ENCODE data around the gene GALK1. TPM values are rescaled to one million over a fixed set of nuclear protein-coding genes. Genes with fewer than 3 reads are reported as not detected.

GALK1 gene
- total and polyA plus RNA-seq, 2 of the 13 experiments (the other 11 are each of a cell fraction or from before 2014, with no cell fraction given): 59.9 to 93.6 TPM

DNA sequence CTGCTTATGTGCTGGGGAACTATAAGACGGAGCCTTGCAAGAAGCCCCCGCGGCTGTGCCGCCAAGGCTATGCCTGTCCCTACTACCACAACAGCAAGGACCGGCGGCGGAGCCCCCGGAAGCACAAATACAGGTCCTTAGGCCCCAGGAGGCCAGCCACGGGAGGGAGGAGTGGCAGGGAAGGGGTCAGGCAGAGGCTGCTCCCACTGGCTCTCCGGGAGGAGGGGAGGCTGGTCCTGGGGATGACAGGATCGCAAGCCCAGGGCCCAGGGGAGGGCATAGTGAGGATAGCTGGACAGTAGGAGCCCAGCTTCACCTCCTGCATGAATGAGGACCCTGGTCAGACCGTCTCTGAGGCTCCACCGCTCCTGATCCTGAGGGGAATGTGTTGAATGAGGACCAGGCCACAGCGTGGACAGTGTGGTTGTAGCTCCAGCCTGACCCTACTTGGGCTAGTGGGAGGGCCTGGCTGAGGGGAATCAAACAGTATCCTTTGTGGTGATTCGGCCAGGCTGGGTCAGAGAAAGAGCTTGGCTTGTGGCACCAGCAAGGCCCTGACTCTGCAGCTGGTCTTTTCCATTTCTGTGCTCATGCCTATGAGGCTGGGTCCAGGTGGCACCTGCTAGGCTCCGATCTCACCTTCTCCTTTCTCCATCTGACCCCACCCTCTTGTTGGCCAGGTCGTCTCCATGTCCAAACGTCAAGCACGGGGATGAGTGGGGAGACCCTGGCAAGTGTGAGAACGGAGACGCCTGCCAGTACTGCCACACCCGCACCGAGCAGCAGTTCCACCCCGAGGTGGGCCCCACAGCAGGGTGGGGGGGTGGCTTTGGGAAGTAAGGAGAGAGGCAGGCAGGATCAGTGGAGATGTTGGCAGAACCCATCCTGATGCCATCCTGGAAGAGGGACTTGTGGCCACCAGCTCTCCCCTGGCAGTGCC lies 48.4 kb upstream of the GALK1 start:
- TF ChIP-seq HIVEP1 (CRISPR knock-in tag; IDR thresholded peaks at IDR 0.05) (no peak), IRF2 (CRISPR knock-in tag; IDR thresholded peaks at IDR 0.05) (no peak), RBM22 (optimal IDR thresholded peaks at IDR 0.05; ENCODE audit: low read length) (peak; percentile 66), AGO2 (optimal IDR thresholded peaks at IDR 0.05; ENCODE audit: low read depth, low read length) (peak; percentile 38), THYN1 (CRISPR knock-in tag; IDR thresholded peaks at IDR 0.05; ENCODE audit: borderline replicate concordance, low read depth) (no peak), AKAP8 (CRISPR knock-in tag; IDR thresholded peaks at IDR 0.05) (0 out of 2 replicates have a peak, but pooled peaks have one; percentile 32), RFX3 (CRISPR knock-in tag; IDR thresholded peaks at IDR 0.05) (no peak), ZNF30 (CRISPR knock-in tag; IDR thresholded peaks at IDR 0.05) (no peak)
- TF ChIP-seq, protein P1, sequence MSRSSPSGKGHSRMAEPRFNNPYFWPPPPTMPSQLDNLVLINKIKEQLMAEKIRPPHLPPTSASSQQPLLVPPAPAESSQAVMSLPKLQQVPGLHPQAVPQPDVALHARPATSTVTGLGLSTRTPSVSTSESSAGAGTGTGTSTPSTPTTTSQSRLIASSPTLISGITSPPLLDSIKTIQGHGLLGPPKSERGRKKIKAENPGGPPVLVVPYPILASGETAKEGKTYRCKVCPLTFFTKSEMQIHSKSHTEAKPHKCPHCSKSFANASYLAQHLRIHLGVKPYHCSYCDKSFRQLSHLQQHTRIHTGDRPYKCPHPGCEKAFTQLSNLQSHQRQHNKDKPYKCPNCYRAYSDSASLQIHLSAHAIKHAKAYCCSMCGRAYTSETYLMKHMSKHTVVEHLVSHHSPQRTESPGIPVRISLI (CRISPR knock-in tag; IDR thresholded peaks at IDR 0.05; ENCODE audit: borderline replicate concordance): no peak
- TF ChIP-seq, protein P2, sequence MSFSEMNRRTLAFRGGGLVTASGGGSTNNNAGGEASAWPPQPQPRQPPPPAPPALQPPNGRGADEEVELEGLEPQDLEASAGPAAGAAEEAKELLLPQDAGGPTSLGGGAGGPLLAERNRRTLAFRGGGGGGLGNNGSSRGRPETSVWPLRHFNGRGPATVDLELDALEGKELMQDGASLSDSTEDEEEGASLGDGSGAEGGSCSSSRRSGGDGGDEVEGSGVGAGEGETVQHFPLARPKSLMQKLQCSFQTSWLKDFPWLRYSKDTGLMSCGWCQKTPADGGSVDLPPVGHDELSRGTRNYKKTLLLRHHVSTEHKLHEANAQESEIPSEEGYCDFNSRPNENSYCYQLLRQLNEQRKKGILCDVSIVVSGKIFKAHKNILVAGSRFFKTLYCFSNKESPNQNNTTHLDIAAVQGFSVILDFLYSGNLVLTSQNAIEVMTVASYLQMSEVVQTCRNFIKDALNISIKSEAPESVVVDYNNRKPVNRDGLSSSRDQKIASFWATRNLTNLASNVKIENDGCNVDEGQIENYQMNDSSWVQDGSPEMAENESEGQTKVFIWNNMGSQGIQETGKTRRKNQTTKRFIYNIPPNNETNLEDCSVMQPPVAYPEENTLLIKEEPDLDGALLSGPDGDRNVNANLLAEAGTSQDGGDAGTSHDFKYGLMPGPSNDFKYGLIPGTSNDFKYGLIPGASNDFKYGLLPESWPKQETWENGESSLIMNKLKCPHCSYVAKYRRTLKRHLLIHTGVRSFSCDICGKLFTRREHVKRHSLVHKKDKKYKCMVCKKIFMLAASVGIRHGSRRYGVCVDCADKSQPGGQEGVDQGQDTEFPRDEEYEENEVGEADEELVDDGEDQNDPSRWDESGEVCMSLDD (CRISPR knock-in tag; IDR thresholded peaks at IDR 0.05; ENCODE audit: borderline replicate concordance): no peak
- TF ChIP-seq, protein P3, sequence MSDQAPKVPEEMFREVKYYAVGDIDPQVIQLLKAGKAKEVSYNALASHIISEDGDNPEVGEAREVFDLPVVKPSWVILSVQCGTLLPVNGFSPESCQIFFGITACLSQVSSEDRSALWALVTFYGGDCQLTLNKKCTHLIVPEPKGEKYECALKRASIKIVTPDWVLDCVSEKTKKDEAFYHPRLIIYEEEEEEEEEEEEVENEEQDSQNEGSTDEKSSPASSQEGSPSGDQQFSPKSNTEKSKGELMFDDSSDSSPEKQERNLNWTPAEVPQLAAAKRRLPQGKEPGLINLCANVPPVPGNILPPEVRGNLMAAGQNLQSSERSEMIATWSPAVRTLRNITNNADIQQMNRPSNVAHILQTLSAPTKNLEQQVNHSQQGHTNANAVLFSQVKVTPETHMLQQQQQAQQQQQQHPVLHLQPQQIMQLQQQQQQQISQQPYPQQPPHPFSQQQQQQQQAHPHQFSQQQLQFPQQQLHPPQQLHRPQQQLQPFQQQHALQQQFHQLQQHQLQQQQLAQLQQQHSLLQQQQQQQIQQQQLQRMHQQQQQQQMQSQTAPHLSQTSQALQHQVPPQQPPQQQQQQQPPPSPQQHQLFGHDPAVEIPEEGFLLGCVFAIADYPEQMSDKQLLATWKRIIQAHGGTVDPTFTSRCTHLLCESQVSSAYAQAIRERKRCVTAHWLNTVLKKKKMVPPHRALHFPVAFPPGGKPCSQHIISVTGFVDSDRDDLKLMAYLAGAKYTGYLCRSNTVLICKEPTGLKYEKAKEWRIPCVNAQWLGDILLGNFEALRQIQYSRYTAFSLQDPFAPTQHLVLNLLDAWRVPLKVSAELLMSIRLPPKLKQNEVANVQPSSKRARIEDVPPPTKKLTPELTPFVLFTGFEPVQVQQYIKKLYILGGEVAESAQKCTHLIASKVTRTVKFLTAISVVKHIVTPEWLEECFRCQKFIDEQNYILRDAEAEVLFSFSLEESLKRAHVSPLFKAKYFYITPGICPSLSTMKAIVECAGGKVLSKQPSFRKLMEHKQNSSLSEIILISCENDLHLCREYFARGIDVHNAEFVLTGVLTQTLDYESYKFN (CRISPR knock-in tag; conservative IDR thresholded peaks at IDR 0.05): no peak
- TF ChIP-seq, protein P4, sequence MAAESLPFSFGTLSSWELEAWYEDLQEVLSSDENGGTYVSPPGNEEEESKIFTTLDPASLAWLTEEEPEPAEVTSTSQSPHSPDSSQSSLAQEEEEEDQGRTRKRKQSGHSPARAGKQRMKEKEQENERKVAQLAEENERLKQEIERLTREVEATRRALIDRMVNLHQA (CRISPR knock-in tag; IDR thresholded peaks at IDR 0.05): no peak
- Histone ChIP-seq H3K27ac (ENCODE audit: extremely low read length, insufficient read depth, low read length) (no peak overlapping the region), H3K36me3 (replicated peaks in 1 of 2; ENCODE audit: control insufficient read depth in 1 of 2, insufficient read depth in 2 of 2, low read length in 2 of 2) (peaks cover 62 to 86% of the 10 kb centered on the region in 2 experiments), H3K4me1 (ENCODE audit: insufficient read depth, low read length) (no peaks in the 10 kb centered on the region), H3K79me2 (ENCODE audit: insufficient read depth, low read length) (no peaks in the 10 kb centered on the region), H3K9me3 (ENCODE audit: low read length) (no peaks in the 10 kb centered on the region), H2AFZ (ENCODE audit: low read length) (no peak overlapping the region), H3K4me2 (ENCODE audit: low read depth, low read length) (no peak overlapping the region), H3K27me3 (ENCODE audit: control insufficient read depth in 1 of 2, insufficient read depth in 2 of 2, low read length in 2 of 2) (no peaks in the 10 kb centered on the region), H3K4me3 (replicated peaks in 1 of 3; ENCODE audit: insufficient read depth in 1 of 3, low read depth in 2 of 3, low read length in 3 of 3) (no peak overlapping the region), H4K20me1 (ENCODE audit: insufficient read depth, low read length) (no peaks in the 10 kb centered on the region), H3K9ac (ENCODE audit: insufficient read depth, low read depth, low read length) (no peak overlapping the region)
- CTCF ChIA-PET (ENCODE audit: low intra/inter-chr PET ratio, low total read pairs): no interaction called here
- POLR2A ChIA-PET: interaction anchor here (0.7 to 1.3 kb wide), 2 partner anchors 13 to 33 kb away, joined by 3 read pairs; no protein-coding TSS in a partner anchor
- DNase-seq (ENCODE audit: low spot score) (no peak), FAIRE-seq (no peak), ATAC-seq (no peak)
- no TSS peak for BruUV-seq (replicated peaks)
- intact Hi-C loops (cut with micrococcal nuclease; ENCODE audit: unreplicated experiment) (no loop called here), in situ Hi-C loops (cut with HindIII; ENCODE audit: extremely low pct_ligation_motif_present, low pct_unique_long_range_greater_than_20kb) (no loop called here)
- 97% methylated on average over 21 of the region's 24 CpGs for WGBS (ENCODE audit: low lambda C conversion rate)

Data from HepG2 (cell line).